Activated CD8-positive, alpha-beta memory T cell treated with anti-CD3 and anti-CD28 coated beads, Interleukin-2, amount 50 U/mL, for 48 hours (primary cell): ENCODE data around the gene SDF2.
"Not testable (repeated sequence)": the region's sequence is repeated elsewhere in the genome, so short reads cannot be mapped to it uniquely, and the experiment has no call there.

ENCODE experiments used
- DNase-seq: peaks from one replicate; pipeline ENCODE4 v3.0.0-alpha.2; 2020

The SDF2 gene

DNA sequence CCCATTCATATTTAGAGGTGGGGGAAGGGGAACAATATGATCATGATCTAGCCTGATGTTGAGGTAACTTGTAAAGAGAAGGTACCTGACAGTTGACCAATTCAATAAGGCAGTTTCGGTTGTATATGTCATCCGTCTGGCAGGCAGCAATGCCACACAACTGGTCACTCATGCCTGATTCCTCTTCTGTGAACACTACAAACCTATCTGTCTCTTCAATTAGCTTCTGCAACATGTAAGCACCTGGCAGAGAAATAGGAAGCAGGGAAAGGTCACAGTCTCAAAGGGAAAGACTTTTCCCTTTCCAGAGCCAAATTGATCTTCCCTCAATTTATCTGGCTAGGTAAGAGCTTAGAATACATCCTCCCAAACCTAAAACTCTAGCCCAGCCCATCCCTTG lies 37.6 kb downstream of the SDF2 start:
- no peak for DNase-seq

DNA sequence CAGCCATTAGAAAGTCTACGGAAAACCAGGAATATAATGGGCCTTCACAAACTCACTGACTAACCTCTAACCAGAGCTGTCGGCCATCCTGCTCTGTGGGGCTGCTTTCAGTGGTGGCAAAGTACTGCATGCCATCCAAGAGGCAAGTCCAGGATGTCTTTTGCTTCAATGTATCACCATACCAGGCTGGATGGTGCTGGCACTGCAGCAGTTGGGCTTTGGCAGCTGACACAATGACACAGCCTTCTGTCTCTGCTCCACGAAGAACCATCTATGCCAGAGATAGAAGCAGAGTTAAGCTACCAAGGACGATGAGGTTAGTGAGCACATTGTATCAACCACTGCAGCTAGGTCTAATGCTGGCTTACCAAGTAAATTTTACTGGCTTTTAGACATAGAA lies 38.0 kb downstream of the SDF2 start:
- DNase-seq: no peak

DNA sequence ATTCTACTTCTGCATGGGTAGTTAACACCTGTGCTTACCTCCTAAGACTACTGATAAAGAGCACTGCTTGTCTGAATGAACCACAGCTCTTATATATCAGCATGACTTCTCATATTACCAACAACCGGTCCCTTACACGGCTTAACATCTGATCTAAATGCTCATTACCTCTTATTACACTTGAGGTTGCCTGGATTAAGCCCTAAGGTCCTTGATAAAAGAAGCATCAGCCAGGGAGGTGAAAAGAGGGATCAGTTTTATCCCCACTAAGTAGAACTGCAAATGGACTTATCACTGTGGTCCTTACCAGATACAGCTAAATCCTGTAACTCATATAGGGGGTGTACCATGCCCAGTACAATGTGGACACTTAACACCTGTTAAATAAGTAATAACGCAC lies 39.5 kb downstream of the SDF2 start:
- no peak for DNase-seq

DNA sequence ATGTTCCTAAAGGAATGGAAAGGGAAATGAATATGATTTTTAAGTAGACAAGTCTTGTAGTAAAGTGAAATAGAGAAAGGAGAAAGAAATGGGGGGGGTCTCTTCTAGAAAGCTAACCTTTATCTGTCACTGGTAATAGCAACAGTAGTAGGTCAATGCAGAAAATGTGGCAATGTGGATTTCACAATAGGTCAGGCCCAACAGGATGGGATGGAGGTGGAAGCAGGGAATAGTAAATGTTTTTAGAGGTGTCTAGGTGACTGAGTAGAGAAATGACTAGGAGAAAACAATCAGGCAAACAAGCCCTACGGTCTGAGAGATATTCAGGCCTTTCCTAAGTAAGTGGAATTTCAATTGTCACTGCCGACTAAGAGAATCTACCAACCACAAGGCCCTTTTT lies 41.7 kb downstream of the SDF2 start:
- no peak for DNase-seq

GRCh38 chr17:28618464-28618863 lies 43.2 kb downstream of the SDF2 start:
- no peak for DNase-seq

- DNase-seq: no peak
Measured at GRCh38 chr17:28616281-28616680, 45.4 kb downstream of the SDF2 start.

DNA sequence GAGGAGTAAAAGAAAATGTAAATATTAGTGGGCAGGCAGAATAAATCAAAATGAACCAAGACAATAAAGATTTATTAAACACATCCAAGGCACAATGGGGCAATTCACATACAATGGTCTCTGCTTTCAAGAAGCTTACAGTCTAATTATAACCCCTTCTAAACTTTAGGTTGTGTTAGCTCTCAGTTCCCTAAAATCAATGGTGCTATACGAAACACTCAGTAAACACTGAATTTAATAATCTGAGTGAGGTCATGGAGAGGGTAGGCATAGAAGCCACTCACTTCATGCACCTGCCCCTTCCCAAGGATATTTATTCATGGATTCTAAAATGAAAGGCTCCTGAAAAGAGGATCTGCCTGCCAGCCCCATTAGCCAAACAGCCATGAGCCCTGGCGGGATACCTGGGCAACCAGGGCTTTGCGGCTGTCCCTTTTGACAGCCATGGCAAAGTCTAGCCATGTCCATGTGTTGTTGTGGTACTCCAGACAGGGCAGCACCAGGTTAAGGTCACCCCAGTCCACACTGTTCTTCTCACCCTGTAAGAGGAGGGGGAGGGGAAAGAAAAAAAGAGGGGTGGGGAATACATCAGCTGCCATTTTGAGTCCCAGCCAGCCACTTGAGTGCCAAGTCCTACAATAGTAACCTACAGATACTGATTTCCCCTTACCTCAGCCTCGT lies 46.3 kb downstream of the SDF2 start:
- DNase-seq: no peak

GRCh38 chr17:28613931-28614381 lies 47.8 kb downstream of the SDF2 start, which contains the start of gene RSKR:
Gene RSKR, minus strand, starts transcription at chr17:28614185. Its CDS starts 24 bp downstream, at chr17:28614161.
- no peak for DNase-seq

DNA sequence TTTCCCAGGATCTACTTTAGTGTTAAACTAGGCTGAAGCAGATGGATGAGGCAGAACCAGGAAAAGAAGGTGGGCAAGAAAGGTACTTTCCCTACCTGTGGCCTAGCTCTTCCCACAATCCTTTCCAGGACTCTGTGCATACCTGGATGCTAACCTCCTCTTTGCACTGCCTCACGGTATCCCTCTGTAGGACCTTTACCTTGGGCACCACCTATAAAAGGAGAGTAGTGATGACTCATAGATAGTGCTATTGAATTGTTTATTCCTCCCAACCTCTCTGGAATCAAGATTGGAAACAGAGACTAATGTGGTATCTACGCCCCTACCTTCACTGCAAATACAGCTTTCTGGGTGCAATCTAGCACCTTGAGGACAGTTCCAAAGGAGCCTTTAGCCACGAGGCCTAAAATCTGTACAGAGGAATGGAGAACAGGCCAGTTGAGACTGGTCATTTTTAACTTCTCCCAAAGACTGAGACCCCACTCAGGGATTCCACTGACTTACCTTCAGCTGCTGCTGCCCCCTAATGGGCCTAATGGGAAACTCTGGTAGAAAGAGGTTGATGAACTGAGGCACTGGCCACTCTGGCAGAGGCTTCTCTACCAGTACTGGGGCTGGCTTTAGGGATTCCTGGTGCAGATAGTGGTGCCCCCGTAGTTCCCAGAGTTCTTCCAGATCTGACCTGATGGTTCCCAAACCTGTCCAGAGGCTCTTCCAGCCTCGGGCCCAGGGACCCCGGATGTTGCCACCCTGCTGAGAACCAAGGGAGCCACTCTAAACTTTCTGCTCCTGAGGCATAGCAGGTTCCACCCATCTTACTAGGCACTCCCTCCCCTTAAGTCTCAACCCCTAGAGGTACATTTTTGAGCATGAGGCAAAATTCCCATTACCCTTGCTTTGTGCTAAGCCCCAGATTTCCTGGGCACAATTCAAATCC lies 48.5 kb downstream of the SDF2 start:
- DNase-seq: no peak

- DNase-seq: no peak
Measured at GRCh38 chr17:28612531-28612930, 49.2 kb downstream of the SDF2 start.

DNA sequence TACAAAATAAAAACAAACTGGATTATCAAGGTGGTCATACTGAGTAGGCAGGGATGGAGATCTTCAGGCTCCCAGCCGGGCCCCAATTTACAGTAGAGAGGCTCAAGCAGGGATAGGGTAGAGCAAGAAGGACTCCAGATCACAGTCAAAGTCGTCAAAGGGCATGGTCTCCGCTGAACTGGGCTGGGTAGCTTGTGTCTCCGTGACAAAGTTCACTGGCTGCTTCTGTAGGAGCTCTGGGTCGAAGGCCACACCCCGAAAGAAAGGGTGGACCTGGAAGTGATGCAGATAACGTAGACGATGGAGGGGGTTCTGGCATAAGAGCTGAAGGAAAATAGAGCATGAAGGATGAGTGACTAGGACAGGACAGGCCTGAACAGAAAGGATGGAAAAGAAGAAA lies 51.3 kb downstream of the SDF2 start:
- no peak for DNase-seq

GRCh38 chr17:28604031-28604430 lies 57.7 kb downstream of the SDF2 start:
- DNase-seq: not testable (repeated sequence)

GRCh38 chr17:28599311-28600184 lies 62.2 kb downstream of the SDF2 start:
- peak; percentile 80 for DNase-seq

DNA sequence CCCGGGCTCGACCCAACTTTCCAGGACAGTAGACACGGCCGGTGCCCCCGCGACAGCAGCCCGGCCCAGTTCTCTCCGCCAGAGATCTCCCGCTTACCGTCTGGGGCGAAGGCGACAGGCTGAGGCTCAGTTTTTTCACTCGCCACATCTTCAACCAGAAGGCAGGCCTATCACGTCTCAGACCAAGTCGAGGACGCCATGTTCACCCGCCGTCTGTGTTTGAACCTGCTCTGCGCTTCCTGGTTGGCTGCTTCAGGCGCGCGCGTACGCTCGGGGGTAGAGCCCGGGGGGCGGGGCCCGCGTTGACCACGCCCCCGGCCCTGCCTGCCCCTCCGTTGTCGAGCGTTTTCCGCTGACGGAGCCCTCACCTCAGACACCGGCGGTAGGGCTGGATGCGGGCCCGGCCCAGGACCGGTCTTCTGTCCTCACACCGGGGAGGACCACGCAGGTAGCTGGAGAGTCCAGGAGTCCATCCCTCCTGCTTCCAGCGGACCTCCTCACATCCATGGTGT lies 62.9 kb downstream of the SDF2 start, which contains the start of gene SPAG5:
Gene SPAG5 (minus strand): TSS at position 227 of the 512 bp plus-strand sequence. CDS start 79 bp downstream, at position 148.
- peak; percentile 98 for DNase-seq

DNA sequence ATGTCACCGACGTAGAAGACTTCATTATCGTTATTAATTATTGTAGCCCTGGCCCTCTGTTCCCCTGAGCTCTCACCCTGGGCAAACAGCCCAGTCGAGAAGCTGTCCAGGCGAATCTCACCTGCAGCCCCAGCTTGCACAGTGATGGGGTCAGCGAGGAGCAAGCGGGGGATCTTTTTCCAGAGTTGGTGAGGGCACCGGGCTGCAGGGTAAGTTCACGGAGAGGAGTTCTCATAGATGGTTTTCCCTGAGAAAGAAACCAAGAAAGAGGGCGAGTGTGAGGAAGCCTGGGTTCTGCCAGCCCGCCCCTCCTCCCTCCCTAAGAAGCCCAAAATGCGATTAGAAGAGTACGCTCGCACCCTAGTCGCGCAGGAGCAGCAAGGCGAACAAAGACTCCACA lies 63.3 kb downstream of the SDF2 start:
- no peak for DNase-seq
